Amniotic epithelial cell (primary cell): ENCODE results near the gene KLHDC9.
A peak's percentile ranks its signal among the peaks of the same experiment; 100 is the strongest.

Experiments
- DNase-seq: peaks from one replicate; pipeline ENCODE4 v3.0.0-alpha.2; 2010; ENCODE audit warnings: low read depth

The KLHDC9 gene

DNA sequence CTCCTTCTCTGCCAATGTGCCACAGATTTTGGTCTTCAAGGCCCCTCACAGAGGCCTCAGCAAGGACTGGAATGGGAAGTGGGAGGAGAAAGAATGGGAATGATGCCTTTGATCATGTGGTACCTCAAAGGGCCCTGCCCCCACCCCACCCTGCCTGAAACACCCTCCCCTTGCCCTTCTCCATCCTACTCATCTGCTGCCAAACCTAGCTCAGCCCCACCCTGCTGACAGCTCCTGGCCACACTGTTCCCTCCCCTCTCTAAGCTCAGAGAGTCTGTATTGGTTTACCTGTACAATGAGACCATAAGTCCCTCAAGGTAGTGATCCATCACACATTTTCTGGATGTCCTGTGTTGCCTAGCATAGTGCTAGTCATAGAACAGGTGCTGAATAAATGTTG is 21.8 kb upstream of the KLHDC9 start:
- no peak for DNase-seq

DNA sequence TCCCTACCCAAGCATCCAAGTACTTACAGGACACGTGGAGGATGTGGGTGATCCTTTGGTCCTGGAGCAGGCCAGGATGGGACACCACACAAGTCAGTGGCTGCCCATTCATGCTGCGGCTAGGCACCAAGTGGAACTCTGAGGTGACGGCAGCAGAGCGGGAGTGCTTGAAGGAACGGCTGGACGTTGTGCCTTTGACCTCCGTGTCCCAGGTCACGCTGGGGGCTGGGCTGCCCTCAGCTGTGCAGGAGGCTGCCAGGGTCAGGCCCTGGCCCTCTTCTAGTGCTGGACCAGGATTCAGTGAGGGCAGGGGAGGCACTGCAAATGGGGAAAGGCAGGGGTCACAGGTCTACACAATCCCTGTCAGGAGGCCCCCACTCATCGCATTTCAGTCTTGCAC is 20.7 kb upstream of the KLHDC9 start:
- no peak for DNase-seq

DNA sequence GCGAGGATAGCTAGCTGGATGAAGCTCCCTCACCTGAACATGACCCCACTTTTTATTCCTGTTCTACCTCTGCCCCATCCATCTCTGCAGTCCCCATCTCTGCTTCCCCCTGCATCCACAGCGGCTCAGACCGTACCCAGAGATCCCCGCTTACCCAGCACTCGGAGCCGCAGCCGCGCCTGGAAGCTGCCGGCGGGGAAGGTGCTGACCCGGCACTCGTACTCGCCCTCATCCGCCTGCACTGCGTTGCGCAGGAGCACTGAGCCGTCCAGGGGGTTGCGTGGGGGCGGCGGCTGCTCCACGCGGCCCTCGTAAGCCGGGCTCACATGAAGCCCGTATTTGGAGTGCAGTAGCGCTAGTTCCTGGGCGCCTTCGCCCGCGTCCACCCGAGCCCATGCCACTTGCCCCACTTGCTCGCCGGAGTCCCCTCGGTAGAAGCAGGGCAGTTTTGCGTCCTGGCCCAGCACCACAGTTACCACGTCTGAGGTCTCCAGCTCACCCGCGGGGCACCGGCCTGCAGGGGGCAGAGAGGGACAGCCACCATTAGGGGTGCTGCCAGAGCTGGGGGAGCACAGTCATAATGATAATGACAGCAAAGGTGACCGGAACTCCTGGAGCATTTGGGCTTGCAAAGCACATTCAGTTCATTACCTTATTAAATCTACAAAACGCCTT is 18.6 kb upstream of the KLHDC9 start:
- DNase-seq = no peak

DNA sequence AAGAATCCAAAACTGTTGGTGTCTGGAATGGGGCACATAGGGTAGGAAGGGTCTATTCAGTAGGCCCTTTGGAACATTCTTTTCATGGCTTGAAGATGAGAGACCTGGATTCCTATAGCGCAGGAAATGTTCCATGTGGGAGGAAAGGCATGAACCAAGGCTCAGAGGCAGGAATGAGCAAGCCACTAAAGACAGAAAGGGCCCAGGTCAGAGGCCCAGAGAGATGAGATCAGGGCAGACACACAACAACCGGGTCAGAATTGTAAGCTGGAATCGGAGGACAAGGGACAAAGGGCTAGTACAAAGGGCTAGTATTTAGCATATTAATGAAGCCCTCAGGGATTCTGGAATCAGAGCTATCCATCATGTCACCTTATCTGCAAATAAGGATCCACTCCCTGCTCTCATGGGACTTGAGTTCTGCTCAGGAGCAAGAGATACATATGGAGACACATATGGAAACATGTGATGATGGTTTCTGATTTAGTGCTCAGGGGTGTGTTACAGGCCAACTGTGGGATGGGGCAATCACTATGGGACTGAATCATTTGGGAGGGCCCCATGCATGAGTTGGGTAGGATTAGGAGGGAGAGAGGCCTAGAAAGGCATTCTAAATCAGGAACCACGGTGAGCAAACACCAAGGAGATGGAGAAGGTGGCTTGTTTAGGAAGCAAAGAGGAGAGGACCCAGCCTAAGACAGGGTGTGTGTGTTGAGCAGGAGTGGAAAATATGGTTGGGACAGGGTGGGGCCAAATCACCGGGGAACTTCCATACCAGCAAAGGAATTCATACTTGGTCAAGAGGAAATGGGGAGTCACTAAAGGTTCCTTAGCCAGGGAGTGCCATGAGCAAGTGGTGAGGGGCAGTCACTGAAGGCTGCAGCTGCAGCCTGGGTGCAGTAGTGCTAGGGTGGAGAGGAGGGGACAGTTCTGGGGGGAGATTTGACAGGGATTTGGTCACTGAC is 17.4 kb upstream of the KLHDC9 start:
- DNase-seq = peak; percentile 67

DNA sequence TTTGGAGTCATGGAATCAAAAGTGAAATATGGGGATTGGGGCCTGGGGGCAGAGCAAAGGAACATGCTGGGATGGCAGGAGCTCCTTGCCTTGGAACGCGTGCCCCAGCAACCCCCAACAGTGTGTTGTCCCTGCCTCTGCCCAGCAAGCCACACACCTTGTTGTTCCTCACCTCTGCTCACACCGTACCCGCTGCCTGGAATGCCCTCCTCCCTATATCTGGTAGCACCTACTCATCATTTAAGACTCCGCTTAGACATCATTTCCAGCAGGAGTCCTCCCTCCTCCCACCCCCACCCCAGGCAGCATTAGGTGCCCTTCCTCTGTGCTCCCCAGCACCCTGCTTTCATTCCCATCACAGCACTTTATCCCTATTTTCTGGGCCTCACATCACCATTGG is 16.6 kb upstream of the KLHDC9 start:
- no peak for DNase-seq

DNA sequence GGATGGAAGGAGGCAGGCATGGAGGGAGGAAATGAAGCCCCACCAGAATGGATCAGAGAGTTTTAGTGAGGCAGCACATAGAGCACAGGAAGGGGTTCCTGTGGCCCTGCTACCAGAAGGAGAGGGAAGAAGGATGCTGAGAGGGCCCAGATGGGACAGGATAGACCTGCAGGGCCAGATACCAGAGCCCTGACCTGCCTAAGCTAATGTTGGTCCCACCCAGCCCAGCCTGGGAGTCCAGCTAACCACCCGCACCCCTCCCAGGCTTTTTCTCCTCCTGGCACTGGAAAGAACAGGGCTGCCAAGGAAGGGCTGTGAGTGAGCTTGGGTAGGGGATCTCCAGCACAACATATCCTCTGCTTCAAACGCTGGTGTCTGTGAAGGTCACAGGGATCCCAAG is 15.7 kb upstream of the KLHDC9 start:
- no peak for DNase-seq

DNA sequence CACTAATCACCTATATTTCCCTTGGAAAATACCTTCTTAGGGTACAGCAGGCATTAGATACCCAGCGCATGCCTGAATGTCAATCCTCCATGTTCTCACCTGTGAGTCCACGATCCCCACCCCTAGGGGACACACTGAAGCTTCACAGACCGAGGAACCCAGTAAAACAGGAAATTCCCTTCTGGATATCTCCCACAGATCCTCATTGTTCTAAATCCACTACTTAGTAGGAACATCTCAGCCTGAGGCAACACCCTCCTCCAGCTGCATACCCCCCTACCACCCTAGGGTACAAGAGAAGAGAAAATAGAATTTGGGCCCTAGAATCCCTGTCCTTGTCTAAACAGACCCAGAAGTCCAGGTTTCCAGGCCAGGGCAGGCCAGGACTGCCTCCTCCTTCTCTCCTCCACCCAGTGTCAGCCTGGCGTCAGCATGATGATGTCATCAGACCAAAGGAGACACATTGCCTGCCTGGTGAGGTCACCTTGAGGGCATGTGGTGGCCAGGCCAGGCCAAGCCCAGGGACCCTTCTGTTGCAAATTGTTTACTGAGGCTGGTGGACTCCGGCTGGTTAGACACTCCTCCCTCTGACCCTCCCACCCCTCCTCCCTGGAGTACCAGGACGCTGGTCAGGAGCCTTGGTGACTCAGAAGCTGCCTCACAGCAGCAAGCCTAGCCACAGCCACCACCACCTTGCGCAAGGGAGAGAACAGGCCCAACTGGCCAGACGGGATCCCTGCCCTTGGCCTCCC is 15.0 kb upstream of the KLHDC9 start:
- peak; percentile 99 for DNase-seq

DNA sequence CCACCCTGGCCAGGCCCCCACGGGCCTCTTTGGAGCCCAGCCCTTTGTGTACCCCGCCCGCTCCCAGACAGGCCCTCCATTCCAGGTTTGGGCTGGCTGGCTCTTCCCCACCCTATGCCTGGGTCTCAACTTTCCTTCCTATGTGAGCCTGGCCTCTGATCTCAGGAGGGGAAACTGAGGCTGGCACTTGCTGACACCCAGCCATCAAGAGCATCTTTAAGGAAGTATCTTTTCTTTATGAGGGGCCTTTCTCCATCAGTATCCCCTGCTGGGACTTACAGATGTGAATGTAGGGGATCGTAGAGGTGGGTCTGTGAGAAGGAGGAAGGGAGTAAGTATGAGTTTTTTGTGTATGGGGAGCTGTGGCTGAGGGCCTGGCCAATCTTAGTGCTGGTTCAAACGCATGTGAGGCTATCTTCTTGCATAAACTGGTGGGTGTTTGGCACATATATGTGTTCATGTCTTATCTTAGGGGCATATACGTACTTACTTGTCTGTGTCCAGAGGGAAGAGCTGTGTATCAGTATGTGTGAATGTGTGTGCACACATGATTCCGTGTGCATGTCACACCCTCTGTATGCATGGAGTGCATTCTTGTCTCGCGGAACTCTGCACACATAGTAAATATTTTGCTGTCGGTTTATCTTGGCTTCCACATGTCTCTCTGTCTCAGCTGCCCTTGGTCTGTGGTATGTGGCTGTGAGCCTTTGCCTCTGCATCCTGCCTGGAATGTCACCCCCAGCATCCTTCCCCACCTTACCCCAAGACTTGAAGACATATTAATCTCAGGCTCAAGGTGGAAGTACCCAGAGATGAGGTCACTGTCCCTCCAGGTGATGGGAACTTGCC is 14.2 kb upstream of the KLHDC9 start:
- DNase-seq = peak; percentile 66

DNA sequence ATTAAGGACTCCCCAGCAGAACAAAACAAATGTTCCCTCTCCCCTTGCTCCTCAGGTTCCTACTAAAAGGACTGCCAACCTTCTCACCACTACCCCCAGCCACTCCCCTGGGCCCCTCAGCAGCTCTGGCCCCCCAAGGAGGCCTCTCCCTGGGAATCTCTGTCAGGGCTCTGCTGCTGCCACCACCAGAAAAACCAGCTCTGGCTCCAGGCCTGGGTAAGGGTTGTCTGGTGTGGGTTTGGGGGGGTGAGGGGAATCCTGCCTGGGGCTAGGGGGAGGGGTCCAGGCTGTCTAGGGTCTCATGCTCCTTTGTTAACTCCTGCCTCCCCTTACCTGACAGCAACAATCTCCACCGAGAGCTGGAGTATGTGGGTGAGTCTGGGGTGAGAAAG is 13.6 kb upstream of the KLHDC9 start:
- DNase-seq = peak; percentile 17

DNA sequence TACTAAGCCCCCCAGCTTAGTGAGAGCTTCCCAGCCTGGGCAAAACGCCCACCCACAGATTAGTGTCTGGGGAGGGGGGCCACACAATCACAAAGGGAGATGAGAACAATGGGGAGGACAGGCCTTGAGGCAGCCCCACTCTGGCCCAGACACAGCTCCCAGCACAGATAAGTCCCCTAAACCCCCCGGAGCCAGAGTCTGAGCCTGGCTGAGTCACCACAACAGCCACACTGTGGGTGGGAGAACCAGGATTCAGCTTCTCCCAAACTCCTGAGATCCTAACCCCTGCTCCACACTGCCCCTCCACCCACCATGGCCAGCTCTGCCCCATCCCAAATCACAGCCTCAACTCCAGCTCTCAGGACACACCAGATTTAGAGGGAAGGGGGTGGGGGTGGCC is 13.0 kb upstream of the KLHDC9 start:
- peak; percentile 58 for DNase-seq

DNA sequence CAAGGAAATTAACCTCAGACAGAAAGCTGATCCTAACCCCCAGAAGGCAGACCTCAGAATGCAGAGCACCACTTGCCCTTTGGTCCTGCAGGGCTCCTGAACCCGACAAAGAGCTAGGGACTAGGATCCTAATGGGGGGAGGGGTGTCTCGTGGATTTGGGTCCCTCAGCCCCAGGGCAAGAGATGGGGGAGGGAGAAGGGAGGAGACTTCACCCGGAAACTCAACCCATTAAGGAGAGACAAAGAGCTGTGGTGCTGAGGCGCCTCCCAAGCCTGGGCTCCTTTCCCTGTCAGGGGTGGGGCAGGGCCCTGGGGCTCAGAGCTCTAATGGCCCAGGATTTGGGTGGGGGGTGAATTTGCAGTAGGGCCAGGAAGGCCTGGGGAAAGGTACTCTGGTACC is 11.7 kb upstream of the KLHDC9 start:
- DNase-seq = no peak

DNA sequence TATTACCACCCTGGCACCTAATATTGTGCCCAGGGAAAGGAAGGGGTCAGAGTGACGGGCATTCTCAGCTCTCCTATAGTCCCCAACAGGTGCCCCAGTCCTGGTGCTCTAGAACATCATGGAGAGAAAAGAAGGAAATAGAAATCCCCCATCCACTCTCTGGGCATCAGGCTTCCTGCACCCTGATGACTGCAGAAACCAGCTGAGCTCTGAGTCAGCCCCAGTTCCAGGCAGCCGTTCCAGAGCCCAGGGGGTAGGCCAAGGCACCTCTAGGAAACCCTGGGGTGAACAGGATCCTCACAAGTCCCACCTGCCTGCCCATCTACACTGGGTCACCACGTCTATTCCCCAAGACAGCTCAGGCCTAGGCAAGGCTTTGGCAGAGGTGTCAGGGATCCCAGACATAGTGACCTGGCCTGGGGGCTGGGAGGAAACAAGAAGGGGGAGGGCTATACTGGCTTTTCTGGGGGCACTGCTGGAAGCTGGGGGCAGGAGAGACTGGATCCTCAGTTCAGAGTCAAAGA is 9.5 kb upstream of the KLHDC9 start:
- DNase-seq = peak; percentile 62

DNA sequence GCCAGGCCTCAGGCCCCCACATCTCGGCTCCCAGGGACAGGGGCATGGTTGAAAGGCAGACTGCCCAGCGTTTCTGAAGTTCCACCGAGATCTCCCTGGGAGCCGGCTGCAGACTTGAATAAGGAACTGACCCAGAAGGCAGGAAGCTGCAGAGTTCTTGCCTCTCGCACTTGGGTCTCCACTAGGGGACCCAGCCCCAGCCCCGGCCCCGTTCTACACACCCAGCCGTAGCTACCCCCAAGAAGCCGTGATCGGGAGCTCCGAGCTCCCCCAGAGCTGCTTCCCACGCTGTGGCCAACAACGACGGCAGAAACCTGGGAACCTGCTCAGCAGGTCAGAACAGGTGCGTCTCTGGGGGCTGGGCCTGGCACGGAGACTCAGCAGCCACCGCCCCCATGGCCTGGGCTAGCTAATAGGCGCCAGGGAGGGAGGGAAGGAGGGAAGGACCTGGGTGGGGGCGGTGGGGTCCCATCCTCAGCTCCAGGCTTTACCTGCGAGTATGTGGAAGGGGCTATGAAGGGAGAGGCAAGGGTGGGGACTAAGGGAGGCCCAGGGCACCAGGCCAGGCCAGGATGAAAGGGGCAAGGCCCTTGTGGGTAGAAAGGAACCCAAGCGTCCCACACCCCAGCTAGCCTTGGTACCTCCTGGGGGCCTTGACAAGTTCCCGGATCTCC is 8.8 kb upstream of the KLHDC9 start, which contains the start of gene NECTIN4:
Gene NECTIN4, minus strand, starts transcription at position 308 of the 674 bp plus-strand sequence. Its CDS starts 262 bp downstream, at position 46.
- DNase-seq = no peak

DNA sequence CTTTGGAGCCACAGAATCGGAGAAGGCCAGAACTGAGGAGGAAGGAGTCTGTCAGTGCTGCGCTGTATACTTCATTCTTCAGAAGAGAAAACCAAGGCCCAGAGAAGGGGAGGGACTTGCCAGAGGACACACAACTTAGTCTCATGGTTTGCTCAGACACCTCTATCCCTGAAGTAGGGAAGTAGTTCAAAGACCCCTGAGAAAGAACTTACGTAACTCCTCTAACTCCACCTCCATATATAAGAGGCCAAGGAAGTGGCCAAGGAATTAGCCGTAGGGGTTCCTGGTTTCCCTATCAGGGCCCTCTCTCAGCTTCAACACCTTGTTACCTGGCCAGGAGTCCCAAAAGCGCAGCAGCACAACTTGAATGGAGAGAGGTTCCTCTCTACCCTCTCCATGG is 8.2 kb upstream of the KLHDC9 start:
- DNase-seq = no peak

DNA sequence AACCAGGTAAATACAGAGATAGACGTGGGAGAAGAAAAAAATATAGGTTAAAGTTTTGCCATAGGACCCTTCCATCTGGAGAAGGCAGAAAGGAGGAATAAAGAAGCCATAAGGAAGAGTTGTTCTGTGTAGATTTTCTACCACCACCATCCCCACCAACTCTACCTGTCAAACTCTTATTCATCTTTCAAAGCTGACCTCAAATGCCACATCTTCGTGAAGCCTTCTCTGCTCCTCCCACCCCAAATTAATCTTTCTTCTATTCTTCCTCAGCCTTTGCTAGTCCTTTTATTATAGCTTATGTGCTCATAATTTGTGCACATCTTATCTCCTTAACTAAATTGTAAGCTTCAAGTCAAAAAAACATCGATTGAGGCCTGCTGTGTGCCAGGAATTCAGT is 7.5 kb upstream of the KLHDC9 start:
- no peak for DNase-seq

DNA sequence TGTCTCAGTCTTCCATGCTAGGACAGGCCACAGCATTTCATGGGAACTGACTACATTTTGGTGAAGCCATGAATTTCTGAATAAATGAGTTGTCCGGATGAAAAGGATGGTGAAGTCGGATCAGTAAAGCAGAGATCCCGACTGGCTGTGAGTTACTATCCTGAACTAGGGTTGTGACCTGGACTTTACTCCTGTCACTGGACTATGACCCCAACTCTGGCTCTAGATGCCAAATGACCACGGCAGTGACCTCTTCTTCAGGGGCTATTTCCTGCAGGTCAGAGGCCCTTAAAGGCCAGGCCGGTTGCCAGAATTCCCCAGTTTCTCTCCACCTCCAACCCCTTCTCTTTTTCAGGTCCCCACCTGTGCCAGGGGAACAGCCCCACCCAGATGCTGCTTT is 7.1 kb upstream of the KLHDC9 start:
- DNase-seq = no peak

DNA sequence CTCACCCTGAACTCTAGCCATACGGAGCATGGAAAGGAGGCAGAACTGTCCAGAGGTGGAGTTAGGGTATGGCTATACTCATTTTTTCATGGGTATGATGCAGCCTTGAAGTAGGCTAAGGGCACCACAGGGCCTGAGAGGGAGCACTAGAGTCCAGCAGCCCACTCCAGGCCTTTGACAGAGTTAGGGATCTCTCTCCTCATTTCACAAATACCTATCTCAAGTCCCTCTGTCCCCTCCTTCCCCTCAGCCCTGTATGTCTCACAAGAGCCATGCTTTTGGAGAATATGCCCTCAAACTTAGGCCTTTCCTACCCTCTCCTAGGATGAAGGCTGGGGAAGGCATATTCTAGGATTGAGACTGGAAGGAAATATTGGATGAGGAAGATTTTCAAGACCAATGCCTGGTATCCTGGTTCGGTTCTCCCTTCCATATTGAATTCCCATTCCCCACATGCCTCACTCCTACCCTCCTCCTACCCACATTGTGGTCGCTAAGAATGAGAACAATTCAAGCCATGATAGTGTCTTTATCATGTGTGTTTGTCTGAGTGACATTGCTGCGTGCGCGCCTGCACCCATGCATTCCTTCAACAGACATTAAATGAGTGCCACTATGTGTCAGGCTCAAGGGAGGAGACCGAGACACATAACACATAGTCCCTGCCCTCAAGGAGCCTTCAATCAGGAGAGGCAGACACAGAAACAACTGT is 6.2 kb upstream of the KLHDC9 start:
- DNase-seq = peak; percentile 64

DNA sequence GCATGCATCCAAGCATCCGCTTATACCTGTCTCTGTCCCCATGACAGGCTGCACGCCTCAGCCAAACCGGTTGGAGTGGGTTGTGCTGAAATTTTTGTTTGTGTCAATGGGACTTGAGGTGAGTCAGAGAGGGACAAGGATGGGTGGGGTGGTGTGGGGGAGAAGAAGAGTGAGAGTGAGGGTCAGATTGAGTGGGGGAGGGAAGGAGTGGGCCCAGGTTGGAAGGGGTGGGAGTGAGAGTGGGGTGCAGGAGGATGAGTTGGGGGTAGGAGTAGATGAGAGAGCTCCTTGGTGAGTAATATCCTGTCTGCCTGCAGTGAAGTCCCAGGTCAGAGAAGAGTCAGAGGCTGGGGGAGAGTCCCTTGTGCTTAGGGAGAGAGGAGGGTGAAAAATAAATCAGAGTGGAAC is 5.5 kb upstream of the KLHDC9 start:
- peak; percentile 63 for DNase-seq

DNA sequence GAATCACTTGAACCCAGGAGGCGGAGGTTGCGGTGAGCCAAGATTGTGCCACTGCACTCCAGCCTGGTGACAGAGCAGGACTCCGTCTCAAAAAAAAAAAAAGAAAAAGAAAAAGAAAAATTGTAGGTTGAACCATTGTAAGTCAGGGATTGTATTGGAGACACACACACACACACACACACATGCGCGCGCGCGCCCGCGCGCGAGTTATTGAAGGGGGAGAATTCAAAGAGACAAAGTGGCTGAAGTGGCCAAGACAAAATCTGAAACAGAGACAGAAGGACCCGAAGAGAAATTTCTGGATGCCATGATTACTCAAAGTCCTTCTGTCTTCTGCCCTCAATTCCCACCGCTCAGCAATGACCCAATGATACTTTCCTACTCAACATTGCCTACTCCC is 3.7 kb upstream of the KLHDC9 start:
- DNase-seq = no peak

DNA sequence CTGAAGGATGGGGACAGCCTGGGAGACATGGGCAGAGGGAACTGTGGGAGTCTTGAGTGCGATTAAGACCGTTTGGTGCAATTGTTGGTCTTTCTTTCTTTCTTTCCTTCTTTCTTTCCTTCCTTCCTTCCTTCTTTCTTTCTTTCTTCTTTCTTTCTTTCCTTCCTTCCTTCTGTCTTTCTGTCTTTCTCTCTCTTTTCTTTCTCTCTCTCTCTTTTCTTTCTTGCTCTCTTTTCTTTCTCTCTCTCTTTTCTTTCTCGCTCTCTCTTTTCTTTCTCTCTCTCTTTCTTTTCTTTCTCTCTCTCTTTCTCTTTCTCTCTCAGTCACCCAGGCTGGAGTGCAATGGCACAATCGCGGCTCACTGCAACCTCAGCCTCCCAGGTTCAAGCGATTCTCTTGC is 2.9 kb upstream of the KLHDC9 start:
- no peak for DNase-seq
